Spleen (tissue), 3 donors: Measurements from ENCODE around the gene CBFA2T2.

Experiments
- POLR2A ChIP-seq, 3 donors: fragments of 450-650 bp; IDR thresholded peaks; one replicate each; pipeline ENCODE4 v1.5.1; 2017; ENCODE audit warnings: antibody characterized with exemption in 3 of 3, mild to moderate bottlenecking in 1 of 3
- POLR2AphosphoS5 ChIP-seq, 3 donors: sonication (generic); formaldehyde crosslinking; IDR thresholded peaks; one replicate each; pipeline ENCODE4 v1.5.1; 2017; ENCODE audit warnings: antibody characterized with exemption in 3 of 3

DNA sequence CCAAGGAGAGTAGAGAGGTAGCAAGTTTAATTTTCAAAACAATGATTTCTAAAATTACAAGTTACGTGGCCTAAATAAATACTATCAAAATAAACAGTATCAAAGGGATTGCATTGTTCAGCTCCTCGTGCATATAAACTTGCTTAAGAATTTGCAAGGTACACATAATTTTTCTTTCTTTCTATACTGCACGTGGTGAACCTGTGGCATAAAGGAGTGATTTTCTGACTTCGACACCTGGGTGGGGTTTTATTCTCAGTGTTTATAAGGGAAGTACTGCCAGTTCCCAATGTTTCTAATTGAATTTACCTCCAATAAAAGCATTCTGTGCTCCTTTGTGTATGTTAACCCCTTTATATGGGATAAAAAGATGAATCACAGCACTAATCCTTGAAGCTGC, 122.1 kb downstream of the CBFA2T2 start:
- TF ChIP-seq POLR2AphosphoS5 (IDR thresholded peaks at IDR 0.05) (no peak), POLR2A (IDR thresholded peaks at IDR 0.05) (no peak)
